Stimulated activated CD4-positive, alpha-beta T cell treated with anti-CD3 and anti-CD28 coated beads, Interleukin-4, amount 100 ng/mL, for 48 hours (primary cell): ENCODE data around the gene TGFBR2.

Experiments used
- DNase-seq, 2 donors: peaks; one replicate each; pipeline ENCODE4 v3.0.0-alpha.2; 2020; ENCODE audit warnings: low read depth in 2 of 2

The TGFBR2 gene

DNA sequence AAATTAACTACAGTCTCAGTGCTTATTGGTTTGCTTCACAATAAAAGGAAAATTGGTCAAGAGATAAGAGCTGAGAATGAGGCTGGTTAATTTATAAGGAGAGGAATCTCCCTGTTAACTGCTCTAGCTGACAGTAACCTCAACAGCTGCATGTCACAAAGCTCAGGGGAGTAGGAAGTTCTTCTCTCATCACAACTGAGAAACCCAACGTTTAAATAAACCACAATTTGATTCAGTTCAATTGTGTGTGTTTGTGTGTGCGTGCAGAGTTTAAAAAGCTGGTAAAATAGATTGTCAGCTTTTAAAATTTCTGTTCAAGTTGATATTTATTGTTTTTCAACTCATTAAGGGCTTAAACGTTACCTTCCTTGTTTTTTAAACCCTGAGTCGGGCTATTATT lies 3.5 kb upstream of the TGFBR2 start:
- DNase-seq = no peak

DNA sequence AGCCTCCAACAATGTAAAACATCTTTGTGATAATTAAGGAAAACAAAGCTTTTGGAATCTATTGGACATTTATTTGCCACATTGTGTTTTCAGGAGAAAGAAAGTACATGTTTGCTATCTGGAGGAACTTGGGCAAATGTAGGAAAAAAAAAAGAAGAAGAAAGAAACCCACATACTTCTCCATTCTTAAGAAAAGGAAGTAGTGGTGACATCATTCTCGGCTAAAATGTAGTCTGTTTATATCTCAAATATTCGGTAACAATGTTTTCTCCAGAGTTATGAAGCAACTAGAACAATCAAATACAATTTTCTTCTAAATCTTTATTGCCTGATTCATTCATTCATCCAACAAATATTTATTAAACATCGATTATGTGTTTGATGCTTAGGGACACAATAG lies 2.3 kb upstream of the TGFBR2 start:
- DNase-seq = no peak

DNA sequence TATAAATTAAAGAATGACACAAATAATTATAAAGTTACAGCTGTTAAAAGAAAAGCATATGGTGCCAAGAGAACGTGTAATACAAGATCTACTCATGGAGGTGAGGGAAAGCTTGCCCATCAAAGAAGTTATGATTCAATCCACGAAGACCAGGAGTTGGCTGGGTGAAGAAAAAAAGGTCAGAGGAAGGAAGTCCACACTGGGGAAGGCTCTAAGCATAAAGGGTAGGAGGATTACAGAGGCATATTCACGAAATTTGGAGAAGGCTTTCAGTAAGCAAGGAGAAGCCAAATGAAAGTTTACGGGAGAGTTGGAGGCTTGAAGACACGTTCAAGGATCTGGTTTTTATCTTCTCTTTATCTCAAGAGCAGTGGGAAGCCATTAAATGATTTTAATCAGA lies 1.8 kb upstream of the TGFBR2 start:
- no peak for DNase-seq

DNA sequence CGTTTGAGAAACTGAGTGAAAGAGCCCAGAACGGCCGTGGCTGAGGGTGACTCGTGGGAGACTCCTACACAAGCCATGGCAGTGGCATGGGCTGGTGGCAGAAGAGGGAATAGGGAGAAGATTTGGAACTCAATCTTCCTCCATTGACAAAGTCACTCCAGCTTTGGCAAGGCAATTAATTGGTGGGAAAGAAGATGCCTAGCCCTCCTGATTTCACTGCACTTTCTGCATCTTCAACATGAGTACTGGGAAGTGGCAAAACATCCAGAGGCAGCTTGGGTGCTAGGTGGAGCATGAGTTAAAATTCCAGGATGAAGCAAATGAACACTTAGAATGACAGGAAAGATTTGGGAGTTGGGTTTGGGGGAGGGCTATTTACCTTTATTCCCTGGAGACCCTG lies 1.4 kb upstream of the TGFBR2 start:
- DNase-seq = no peak

DNA sequence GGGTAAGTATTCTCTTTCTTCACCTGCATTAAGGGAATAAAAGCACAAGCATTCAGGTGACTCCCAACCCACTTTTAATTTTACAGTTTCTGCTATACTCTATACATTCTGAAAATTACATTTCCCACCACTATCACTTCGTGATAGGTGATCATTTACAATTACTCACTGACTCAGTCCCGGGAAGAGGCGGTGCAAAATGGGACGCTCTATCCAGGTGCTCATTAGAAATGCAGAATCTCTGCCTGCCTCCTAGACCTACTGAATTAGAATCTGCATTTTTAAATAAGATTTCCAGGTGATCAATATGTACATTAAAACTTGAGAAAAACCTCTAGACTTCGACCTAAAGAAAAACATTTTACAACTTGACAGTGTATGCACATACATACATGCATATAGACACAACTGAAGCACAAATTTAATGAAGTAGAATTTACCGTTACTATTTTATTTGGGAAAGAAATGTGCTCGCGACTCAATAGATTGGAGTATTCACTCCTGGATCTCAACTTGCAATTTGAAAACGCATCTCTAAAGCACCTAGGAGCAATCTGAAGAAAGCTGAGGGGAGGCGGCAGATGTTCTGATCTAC lies 598 bp upstream of the TGFBR2 start:
- DNase-seq = no peak

DNA sequence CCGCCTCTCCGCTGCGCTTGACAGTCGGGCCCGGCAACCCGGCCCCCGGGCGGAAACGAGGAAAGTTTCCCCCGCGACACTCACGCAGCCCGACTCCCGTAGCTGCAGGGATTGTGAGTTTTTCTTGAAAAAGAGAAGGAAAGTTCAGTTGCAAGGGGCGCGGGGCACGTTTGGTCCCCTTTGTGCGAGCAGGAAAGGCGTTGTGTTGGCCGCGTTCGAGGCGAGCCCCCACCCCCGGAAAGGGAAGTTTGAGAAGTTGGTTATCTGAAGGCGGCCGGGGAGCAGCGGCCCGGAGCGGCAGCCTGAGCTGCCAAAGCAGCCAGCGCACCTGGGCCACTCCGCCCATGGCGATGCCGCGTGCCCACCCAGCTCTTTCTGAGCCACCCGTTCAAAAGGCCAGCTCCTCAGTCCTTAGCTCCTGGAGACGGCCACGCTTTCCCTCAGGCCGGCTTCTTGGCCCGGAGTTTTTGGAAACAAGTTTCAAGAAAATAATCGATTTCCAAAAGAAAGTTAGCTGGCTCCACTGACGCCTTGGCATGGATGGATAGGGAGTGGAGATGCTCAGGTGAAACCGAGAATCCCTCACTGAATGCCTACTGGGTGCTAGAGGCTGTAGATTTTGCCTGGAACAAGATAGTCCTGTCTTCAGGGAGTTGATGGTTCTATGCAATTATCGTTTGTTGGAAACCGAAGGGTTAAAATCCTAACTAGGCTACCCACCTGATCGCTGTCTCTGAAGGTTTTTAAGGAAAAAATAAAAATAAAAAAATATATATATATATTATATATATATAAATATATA lies 832 bp downstream of the TGFBR2 start:
- peak; percentile 35 to 56 for DNase-seq

DNA sequence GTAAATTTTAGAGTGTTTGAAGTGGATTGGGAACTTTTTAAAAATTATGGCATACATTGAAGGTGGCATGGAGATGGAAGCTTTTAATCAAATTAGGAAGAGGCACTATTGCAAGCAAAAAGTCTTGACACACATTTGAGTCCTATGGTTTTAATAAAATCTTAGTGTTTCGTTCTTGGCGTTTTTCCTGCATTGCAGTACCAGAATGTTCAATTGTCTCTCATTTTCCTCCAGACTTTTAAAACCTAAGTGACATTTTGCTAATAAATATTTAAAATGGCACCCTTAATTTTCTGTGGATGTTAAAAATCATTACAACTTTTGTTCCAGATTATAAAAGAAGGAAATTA lies 2.2 kb downstream of the TGFBR2 start:
- DNase-seq = no peak

DNA sequence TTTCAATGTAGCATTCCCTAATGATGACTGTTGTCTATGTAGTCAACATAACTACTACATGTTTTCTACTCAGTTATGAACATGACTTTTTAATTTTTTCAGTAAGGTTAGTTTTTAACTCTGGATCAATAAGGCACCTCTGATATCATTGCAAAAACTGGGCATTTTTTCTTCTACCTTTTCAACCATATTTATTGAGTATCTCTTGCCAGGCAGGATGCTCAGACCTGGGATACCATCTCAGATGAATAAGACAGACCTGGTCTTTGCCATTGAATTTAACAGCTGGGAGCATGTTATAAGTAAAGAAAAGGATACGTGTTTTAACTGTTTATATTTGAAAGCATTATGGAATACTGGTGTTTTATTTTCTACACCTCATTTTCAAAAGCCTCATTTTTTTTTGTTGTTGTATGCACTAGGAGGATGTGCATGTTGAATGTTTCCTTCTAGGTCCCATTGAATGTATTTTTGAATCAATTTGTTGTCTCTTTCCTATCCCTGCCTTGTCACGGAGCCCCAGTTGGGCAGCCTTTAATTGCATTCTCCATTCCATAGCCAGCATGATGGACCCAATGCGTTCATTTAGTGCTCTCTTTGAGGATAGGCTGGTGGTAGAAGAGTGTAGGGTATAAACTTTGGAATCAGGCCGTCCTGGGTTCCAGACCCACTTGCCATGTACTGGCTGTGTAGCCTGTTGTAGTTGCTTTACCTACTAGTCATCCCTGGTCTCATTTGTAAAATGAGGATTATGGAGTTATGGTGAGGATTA lies 3.7 kb downstream of the TGFBR2 start:
- no peak for DNase-seq

DNA sequence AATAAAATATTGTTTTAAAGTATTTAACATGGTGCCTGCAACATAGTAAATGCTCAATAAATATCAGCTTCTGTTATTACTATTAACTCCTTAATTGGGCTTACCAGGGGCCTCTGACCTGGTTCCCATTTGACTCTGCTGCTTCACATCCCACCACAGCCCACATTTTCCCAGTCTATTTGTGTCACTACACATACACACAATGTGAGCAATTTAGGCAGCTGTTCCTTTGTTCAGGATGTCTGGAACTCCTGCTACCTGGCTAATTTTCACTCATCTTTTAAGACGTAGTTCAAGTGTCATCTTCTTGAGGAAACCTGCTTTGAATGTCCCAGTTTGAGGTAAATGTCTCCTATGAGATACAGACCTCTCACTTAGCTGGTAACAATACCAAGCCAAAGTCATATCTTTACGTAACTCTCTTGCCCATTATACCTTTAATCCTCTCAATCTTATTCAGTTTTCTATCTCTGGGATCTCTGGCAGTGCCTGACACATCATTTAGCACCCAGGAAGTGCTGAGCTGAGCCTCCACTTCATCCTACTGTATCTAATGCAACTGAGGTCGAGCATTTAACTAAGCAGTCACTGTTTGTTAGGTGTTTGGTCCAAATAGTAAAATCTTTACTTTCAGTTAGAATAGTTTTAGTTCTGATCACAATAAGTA lies 4.4 kb downstream of the TGFBR2 start:
- no peak for DNase-seq

DNA sequence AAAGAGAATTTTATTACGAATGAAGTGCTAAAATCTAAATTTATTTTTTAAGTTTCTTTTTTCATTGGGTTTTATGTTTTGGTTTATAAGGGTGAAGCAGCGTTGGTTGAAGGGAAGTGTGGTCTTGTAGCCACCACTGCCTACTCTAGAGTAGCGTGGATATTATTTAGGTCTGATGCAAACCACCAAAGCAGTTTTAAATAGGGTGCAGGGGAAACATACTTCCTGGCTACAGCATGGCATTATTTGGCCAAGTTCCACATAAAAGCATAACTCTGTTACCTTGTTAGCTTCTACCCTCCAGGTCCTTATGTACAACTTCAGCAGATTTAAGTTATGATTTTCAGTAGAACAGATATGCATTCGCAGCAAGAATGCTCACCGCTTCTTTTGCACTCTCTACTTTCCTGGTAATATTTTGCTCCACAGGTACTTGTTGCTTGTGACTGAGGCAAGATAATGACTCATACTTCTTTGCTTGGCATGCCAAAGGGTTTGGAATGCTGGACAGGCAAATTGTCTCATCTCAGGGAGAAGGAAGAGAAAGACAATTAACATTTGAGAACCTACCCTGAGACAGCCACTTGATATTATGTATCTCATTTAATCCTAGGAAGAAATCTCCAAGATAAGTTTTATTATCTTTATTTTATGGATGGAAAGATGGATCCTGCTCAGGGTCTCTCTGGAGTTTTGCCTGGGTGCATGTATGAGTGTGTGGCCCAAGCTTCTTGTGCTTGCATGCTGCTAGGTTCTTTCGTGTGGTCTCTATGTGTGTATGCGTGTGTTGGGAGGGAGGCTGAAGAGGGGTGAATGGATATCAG lies 5.4 kb downstream of the TGFBR2 start:
- no peak for DNase-seq

DNA sequence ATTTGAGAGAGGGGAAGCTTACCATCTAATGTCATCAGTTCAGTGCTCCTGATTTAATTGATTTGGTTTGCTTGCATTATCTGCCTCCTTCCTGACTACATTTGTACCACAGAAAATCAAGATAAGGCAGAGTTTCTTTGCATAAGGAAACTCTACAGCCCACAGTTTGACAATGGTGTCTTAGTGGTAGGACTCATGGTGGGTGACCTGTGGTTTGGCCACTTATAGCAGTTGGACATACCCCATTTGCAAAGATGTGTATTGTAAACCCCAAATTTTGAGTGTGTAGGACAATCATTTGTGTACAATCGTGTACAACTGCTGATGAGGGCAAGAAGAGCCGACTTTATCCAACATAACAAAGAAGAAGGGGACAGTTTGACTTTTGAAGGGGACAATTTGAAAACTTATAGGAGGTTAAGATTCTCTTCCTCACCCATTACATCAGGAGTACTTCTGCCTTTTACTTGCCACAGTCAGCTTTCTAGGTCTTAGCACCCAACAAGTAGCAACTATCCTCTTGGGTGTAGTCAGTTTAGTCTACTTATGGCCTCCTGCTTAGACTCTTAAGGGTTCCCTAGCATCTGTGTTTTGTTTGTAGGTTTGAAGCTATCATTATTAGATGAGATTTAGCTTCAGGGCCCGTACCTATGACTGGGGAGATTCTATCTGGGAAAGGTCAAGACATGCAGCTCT lies 6.2 kb downstream of the TGFBR2 start:
- no peak for DNase-seq

DNA sequence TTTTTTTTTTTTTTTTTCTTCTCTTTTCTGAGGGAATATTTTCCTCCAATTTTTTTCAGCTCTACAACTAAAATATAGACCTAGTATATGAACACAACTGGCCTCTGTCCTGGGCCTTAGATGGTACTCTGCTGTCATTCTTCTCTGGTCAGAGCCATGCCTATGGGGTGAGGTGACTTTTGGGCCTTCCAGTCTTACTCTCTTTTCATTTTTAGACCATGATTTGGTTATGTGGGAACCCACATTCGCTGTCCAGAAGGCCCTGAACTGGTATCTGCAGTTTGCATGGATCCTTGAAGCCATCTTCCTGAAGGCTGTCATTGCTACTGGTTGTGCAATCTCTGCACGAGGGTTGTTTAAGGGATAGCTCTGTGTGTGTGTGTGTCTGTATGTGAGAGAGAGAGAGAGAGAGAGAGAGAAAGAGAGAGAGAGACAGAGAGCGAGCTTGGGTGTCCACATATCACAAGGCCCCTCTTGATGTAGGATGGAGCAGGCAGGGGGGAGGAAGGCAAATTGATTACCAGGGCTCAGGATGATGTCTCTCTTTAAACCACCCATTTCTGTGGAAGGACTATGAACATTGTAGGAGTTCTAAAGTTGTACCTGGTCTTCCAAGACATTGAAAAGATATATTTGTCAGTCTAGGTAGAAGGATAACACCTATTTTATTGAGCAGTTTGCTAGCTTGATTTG lies 6.9 kb downstream of the TGFBR2 start:
- no peak for DNase-seq

DNA sequence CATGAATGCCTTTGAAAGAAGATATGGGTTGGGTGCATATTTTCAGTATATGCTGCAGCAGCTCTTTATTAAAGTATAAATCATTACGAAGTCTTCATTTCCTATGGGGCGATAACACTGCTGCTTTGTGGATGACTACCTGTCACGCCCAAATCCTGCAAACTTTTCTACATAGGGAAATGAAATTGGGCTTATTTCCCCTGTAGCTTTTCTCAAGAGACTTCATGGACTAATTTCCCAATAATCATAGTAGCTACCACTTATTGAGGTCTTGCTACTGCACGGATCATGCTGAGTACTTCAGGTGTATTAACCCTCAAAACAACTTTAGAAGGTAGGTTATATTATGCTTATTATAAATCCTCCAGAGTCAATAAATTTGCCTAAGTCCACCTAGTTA lies 8.0 kb downstream of the TGFBR2 start:
- DNase-seq = no peak

DNA sequence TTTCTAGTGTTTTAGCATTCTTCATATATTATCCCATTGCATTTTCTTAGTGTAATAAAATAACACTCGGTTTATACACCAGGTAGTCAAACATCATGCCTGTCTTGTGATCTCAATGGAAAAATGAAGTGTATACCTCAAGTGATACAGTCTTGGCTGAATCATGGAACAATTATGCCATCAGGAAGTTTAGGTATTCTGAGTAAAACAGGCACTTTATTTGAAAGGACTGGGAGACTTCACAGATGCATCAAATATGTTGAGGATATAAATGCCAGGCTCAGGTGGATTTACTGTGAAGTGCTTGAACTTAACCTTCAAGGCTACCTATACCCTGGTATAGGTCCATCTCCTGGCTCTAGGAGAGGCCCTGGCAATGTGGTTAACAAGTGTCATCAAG lies 8.5 kb downstream of the TGFBR2 start:
- DNase-seq = no peak

DNA sequence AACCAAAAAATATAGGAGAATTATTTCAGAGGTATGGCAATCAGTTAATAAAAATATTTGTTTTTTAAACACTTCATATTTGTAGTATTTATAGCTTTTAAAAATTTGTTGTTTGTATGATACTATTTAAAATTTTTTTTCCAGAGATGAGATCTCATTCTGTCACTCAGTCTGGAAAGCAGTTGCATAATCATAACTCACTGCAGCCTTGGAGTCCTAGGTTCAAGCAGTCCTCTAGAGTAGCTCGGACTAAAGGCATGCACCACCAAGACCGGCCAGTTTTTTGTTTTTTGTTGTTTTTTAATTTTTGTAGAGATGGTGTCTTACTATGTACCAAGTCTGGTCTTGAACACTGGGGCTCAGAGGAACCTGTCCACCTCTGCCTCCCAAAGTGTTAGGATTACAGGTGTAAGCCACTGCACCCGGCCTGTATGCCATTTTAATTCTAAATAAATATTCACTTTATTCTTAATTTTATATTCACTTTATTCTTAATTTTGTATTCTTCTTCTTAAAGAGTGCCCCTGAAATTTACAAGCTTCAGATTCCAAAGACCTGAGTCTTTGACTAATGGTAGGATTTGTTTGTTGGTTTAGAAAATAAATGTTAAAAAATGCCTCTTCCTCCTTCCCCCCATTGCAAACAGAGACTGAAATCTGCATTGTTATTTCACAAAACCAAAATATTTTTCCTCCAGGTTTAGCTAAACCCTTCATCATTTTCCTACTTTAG lies 9.4 kb downstream of the TGFBR2 start:
- no peak for DNase-seq

DNA sequence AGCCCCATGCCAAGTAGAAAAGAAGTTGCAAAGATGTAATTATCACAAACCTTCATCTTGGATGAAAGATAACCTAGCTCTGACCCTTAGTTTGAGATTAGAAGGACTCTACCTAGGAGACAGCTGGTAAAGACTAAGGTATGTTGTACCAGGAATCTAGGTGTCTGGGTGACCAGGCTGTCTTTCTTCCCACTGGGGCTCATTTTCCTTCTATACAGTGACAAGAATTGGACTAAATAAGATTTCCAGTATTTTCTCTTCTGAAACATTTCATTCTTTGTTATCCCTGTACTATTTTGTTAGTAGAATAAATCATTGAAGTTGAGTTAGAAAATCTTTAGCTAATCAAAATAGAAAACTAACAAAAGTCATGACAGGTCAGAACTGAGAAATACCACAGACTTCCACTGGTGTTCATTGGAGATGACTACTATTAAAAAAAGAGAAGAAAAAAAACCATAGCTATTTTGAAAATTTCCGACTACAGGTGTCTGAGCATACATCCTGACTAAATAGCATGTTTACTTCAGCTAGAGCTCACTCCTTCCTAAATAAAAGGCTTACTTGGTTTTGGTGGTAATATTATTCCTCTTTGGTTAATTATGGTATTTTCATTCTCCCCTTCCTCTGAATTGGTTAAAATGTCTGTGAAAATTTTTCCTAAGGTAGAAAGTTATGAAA lies 10.1 kb downstream of the TGFBR2 start:
- DNase-seq = no peak

DNA sequence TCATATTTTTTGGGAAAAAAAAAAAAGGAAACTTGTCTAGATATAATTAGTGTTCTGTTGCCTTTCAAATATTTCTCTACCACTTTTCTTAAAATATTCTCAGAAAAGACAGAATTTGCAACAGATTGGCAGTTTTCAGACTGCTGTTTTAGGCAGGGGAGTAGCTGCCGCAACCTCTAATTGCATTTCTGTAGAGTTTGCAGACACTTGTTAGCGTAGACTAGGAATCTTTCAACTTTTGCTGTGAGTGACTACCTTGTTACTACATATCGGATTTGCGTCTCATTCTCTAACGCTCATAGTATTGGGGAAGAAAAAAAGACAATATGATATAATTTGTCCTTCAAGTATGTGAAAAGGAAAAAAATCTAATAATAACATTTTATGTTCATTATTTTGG lies 10.7 kb downstream of the TGFBR2 start:
- no peak for DNase-seq

DNA sequence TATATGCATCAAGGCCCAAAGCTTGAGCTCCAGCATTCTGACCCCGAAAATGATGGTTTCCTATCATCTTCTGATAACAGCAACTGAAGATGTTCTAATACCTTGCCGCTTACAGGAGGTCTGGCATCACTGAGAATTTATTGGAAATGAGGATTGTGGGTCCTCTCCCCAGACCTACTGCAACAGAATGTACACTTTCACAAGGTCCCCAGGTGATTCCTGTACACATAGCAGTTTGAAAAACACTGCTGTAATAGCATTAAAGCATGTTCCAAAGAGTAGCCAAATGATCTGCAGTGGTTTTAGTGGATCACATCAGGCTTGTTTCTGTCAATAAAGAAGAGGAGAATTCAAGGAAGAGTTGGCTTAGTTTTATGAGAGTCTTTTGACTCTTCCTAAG lies 11.3 kb downstream of the TGFBR2 start:
- DNase-seq = no peak

DNA sequence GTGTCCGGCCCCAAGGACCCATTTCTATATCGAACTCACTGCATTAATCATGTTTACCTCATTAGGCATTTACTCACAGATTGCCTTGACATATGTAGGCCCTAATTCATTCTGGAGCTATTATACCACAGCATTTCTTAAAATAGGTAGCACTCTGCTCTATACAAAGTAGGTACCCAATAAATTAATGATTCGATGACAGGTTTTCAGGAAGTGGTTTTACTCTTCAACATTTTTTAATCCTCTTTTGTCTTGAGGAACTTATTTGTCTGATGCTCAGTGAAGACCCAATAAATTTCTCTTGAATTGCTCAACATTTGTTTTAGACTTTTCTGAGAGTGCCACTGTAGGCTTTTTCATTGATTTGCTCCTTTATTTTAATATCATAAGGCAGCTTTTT lies 12.1 kb downstream of the TGFBR2 start:
- DNase-seq = no peak
